ENCODE results near the gene PGK1.

DNA sequence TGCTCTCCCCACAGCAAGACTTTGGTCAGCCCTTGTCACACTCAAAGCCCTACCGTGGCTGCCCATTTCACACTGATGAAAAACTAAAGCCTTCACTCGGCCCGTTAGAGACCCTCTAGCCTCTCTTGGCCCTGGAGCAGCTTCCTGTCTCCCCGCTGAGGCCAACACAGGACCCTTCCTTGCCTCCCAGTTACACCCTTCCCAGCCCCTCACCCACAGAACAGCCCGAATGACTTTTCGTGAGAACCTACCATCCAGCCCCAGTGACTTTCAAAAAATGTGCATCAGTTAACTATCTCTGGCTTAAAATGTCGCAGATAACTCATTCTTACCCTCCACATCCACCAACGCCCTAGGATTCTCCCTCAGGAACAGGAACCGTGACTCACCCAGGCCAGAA lies 36.2 kb downstream of the PGK1 start:
- TF ChIP-seq CTCF (IDR thresholded peaks at IDR 0.05; ENCODE audit: insufficient read depth, low read depth, low read length) (no peak), EZH2 (IDR thresholded peaks at IDR 0.05; ENCODE audit: insufficient read depth, low read length) (no peak)
